HL-60/S4 treated with phorbol 12-myristate 13-acetate at 8.2 ng/mL for 4 days and 3 days (cell line): ENCODE measurements around the gene DPP6.
"Not testable (repeated sequence)": the region's sequence is repeated elsewhere in the genome, so short reads cannot be mapped to it uniquely, and the experiment has no call there.

Experiments used
- in situ Hi-C: fragments of 300-500 bp; cut with MboI; formaldehyde crosslinking; loops from 2 replicates; pipeline ENCODE4 v1.15.0; 2022; ENCODE audit warnings: low sequenced_read_pairs

DPP6 gene

GRCh38 chr7:154072395-154073181, 20.4 kb downstream of the DPP6 start:
- in situ Hi-C loops = not testable (repeated sequence)

- in situ Hi-C loops = not testable (repeated sequence)
Measured at GRCh38 chr7:154078523-154078922, 26.3 kb downstream of the DPP6 start.

GRCh38 chr7:154080249-154080648, 28.1 kb downstream of the DPP6 start:
- in situ Hi-C loops = not testable (repeated sequence)

- in situ Hi-C loops = not testable (repeated sequence)
Measured at GRCh38 chr7:154087037-154087725, 35.0 kb downstream of the DPP6 start.

DNA sequence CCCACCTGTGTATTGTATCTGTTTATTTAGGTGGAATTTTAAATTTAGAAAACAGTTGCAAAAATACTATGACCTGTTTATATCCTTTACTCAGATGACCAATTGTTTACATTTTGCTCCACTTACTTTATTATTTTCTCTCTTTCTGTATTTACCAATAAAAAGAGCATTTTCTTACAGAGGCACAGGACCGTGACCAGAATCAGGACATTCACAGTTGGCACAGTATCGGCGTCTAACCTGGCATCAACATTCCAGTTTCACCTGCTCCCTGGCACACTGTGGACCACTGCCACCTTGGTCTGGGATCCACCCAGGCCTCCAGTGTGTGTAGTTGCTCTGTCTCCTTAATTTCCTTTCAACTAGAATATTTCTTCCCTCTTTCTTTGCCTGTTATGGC, 39.9 kb downstream of the DPP6 start:
- in situ Hi-C loops = not testable (repeated sequence)

DNA sequence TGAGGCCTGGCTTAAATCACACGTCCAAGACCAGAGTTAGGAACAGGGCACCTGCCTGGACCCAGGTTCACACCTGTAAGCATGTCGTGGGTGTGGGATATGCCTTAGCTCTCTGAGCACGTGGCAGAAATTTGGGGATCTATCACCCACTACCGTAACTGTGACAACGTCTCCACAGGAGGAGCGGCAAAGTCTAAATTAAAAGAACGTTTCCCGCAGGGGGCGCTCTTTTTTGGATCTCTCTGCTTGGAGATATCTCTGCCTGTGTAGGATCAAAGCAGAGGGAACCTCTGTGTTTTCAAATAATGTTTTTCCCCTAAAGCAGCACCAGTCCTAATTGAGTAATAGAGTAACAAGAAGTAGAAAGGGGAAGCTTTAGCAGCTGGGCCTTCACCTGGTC, 43.0 kb downstream of the DPP6 start:
- in situ Hi-C loops = not testable (repeated sequence)

DNA sequence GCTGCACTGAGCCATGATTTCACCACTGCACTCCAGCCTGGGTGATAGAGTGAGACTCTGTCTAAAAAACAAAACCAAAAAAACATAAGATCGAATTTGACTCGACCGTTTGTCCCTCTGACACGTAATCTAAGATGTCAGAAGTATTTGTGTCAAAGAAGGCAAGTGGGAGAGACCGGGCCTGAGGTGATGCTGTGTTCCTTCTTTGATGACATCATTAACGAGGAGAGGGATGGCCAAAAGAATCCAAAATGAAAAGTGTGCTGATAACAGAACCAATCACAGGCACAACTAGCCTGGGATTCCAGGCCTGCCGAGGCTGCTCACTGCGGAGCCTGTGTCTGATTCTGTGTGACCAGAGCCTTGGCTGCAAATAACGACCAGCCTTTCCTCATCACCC, 52.9 kb downstream of the DPP6 start:
- in situ Hi-C loops = not testable (repeated sequence)

DNA sequence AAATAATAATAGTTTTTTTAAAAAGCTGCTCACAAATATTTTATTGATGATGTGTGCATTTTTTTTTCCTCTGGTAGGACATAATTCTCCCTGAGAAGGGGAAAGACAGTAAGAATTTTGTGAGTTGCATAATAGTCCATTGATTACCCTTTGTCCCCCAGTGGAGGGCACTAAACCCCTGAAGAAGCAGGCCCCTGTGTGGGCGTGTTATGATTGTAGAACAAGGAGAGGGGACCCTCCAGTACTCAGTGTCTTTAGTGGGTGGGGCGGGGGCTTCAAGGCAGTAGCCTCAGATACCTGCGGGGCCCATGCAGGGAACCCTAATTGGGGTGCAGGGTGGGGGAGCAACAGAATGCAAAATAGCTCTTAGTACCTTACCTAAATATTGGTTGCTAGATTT, 57.4 kb downstream of the DPP6 start:
- in situ Hi-C loops = not testable (repeated sequence)

- in situ Hi-C loops = not testable (repeated sequence)
Measured at GRCh38 chr7:154113732-154114351, 61.6 kb downstream of the DPP6 start.

GRCh38 chr7:154117411-154118390, 65.5 kb downstream of the DPP6 start:
- in situ Hi-C loops = not testable (repeated sequence)

DNA sequence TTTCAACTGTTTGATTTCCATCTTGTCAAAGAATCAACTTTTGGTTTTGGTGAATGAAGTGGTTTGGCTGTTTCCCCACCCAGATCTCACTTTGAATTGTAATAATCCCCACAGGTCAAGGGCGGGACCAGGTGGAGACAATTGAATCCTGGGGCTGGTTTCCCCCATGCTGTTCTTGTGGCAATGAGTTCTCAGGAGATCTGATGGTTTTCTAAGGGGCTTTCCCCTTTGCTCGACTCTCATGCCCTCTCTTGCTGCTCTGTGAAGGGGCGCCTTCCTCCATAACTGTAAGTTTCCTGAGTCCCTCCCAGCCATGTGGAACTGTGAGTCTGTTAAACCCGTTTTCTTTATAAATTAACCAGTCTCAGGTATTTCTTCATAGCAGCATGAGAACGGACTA, 68.6 kb downstream of the DPP6 start:
- in situ Hi-C loops = not testable (repeated sequence)

GRCh38 chr7:154122720-154123119, 70.5 kb downstream of the DPP6 start:
- in situ Hi-C loops = not testable (repeated sequence)

- in situ Hi-C loops = not testable (repeated sequence)
Measured at GRCh38 chr7:154123397-154123796, 71.2 kb downstream of the DPP6 start.

GRCh38 chr7:154129142-154129541, 76.9 kb downstream of the DPP6 start:
- in situ Hi-C loops = not testable (repeated sequence)

DNA sequence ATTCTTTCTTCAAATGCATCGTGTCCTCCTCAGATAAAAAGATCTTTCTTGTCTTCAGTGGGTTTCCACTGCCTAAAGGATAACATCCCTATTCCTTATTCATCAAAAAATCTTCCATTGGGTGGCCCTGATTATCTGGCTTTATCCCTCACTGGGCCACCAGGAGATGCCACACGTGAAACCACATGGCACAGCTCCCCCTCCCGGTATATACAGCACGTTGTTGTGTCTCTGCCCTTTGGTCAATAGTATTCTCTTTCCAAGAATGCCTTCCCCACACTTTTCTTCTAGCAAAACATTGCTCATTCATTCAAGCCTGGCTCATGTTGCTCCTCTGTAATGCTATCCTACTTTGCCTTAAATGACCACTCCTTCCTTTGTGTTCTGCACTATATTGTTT, 80.4 kb downstream of the DPP6 start:
- in situ Hi-C loops = not testable (repeated sequence)

GRCh38 chr7:154133703-154134277, 81.6 kb downstream of the DPP6 start:
- in situ Hi-C loops = not testable (repeated sequence)

GRCh38 chr7:154134698-154135097, 82.5 kb downstream of the DPP6 start:
- in situ Hi-C loops = not testable (repeated sequence)

- in situ Hi-C loops = not testable (repeated sequence)
Measured at GRCh38 chr7:154135646-154136045, 83.4 kb downstream of the DPP6 start.

GRCh38 chr7:154145922-154146706, 93.9 kb downstream of the DPP6 start:
- in situ Hi-C loops = not testable (repeated sequence)

DNA sequence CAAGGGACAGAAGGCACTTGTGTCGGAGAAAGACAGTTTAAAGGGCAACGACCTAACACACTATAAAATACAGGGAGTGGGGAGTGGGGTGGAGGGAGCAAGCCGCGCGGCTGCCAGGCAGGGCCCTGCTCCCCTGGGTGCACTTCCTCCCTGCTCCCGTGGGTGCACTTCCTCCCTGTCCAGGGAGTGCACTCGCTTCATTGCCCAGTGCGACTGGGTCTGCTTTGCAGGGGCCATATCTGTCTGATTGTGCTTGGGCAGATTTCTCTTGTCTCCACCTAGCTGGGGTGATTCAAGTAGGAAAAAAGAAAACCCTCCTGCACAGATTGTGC, 94.5 kb downstream of the DPP6 start:
- in situ Hi-C loops = not testable (repeated sequence)
